H1 (cell line): Measurements from ENCODE around the gene RTEL1. TPM values are rescaled to one million over a fixed set of nuclear protein-coding genes. Genes with fewer than 3 reads are reported as not detected.

Experiments used
- HDAC6 ChIP-seq: IDR thresholded peaks from one replicate; pipeline ENCODE4 v1.7.1; 2012; ENCODE audit warnings: low read depth, mild to moderate bottlenecking, inconsistent platforms, low read length, moderate library complexity
- JUND ChIP-seq: IDR thresholded peaks from 2 replicates; pipeline ENCODE4 v1.6.1; 2011; ENCODE audit warnings: mild to moderate bottlenecking, improper control_type of control experiment, low read length
- RBBP5 ChIP-seq: IDR thresholded peaks from 2 replicates; pipeline ENCODE4 v1.7.1; 2012; ENCODE audit warnings: low read depth, mild to moderate bottlenecking, inconsistent platforms, low read length, moderate library complexity, borderline replicate concordance
- SAP30 ChIP-seq: fragments of 300-600 bp; sonication (generic); IDR thresholded peaks from 2 replicates; pipeline ENCODE4 v1.7.1; 2012; ENCODE audit warnings: low read length, moderate library complexity, mild to moderate bottlenecking, inconsistent platforms; ENCODE audit not compliant: insufficient read depth, insufficient replicate concordance
- TAF7 ChIP-seq: optimal IDR thresholded peaks from 2 replicates; pipeline ENCODE3; 2011; ENCODE audit warnings: low read depth, mild to moderate bottlenecking, inconsistent platforms, low read length, moderate library complexity, borderline replicate concordance
- polyA plus RNA-seq, 7 experiments: library from polyadenylated mRNA; depleted of rRNA in 3 of 7; stranded (reverse) in 5 of 7; unstranded in 2 of 7; fragments of >200 nt in 5 of 7; fragments of 200-250 nt in 2 of 7; gene quantifications; 1 replicate in 5 of 7; 2 replicates in 1 of 7; 4 replicates in 1 of 7; pipeline versions ENCODE4 v1.2.1 to v1.2.3, GENCODE V29; 2011 to 2013; ENCODE audit warnings: missing spikeins in 2 of 7, mixed read lengths in 2 of 7
- total RNA-seq: library from RNA; stranded (reverse); fragmentation: NEBNext Ultra II Directional; extraction: Animal tissue kit (Norgen Biotek cat#: 25700); gene quantifications from 2 replicates; pipeline ENCODE4 v1.2.1, GENCODE V29; 2021
- TF ChIP-seq, protein P1 (sequence below): fragments of 300-600 bp; sonication (generic); IDR thresholded peaks from 2 replicates; pipeline ENCODE4 v1.7.1; 2012; ENCODE audit warnings: low read length, moderate library complexity, mild to moderate bottlenecking, inconsistent platforms; ENCODE audit not compliant: insufficient replicate concordance
- TF ChIP-seq, protein P2 (sequence below): IDR thresholded peaks from 2 replicates; pipeline ENCODE4 v1.6.1; 2012; ENCODE audit warnings: inconsistent platforms

Gene RTEL1
- total and polyA plus RNA-seq, 2 of the 8 experiments (the other 6 are each of a cell fraction or from before 2014, with no cell fraction given) = 16.2 to 37.1 TPM

DNA sequence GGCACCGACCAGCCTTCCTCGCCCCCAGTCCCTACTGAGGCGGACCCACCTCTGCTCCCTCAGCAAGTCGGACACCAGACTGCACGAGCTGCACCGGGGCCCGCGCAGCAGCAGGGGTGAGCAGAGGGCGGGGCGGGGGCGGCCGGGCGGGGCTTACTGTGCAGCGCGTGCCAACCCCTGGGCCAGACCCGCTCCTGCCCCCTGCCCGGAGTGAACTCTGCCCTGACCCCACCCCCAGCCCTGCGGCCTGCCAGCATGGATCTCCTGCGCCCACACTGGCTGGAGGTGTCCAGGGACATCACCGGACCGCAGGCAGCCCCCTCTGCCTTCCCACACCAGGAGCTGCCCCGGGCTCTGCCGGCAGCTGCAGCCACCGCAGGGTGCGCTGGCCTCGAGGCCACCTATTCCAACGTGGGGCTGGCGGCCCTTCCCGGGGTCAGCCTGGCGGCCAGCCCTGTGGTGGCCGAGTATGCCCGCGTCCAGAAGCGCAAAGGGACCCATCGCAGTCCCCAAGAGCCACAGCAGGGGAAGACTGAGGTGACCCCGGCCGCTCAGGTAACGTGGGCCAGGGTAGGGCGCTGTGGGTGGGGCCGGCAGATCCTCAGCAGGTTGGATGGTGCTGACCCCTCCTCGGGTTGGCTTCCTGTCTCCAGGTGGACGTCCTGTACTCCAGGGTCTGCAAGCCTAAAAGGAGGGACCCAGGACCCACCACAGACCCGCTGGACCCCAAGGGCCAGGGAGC lies 80.0 kb downstream of the RTEL1 start (continued):
- TF ChIP-seq RBBP5 = 0 out of 2 replicates have a peak, but pooled peaks have one; percentile 1
- no peak for TF ChIP-seq TAF7
- TF ChIP-seq HDAC6 = no peak
- no peak for TF ChIP-seq SAP30
- TF ChIP-seq, protein P1, sequence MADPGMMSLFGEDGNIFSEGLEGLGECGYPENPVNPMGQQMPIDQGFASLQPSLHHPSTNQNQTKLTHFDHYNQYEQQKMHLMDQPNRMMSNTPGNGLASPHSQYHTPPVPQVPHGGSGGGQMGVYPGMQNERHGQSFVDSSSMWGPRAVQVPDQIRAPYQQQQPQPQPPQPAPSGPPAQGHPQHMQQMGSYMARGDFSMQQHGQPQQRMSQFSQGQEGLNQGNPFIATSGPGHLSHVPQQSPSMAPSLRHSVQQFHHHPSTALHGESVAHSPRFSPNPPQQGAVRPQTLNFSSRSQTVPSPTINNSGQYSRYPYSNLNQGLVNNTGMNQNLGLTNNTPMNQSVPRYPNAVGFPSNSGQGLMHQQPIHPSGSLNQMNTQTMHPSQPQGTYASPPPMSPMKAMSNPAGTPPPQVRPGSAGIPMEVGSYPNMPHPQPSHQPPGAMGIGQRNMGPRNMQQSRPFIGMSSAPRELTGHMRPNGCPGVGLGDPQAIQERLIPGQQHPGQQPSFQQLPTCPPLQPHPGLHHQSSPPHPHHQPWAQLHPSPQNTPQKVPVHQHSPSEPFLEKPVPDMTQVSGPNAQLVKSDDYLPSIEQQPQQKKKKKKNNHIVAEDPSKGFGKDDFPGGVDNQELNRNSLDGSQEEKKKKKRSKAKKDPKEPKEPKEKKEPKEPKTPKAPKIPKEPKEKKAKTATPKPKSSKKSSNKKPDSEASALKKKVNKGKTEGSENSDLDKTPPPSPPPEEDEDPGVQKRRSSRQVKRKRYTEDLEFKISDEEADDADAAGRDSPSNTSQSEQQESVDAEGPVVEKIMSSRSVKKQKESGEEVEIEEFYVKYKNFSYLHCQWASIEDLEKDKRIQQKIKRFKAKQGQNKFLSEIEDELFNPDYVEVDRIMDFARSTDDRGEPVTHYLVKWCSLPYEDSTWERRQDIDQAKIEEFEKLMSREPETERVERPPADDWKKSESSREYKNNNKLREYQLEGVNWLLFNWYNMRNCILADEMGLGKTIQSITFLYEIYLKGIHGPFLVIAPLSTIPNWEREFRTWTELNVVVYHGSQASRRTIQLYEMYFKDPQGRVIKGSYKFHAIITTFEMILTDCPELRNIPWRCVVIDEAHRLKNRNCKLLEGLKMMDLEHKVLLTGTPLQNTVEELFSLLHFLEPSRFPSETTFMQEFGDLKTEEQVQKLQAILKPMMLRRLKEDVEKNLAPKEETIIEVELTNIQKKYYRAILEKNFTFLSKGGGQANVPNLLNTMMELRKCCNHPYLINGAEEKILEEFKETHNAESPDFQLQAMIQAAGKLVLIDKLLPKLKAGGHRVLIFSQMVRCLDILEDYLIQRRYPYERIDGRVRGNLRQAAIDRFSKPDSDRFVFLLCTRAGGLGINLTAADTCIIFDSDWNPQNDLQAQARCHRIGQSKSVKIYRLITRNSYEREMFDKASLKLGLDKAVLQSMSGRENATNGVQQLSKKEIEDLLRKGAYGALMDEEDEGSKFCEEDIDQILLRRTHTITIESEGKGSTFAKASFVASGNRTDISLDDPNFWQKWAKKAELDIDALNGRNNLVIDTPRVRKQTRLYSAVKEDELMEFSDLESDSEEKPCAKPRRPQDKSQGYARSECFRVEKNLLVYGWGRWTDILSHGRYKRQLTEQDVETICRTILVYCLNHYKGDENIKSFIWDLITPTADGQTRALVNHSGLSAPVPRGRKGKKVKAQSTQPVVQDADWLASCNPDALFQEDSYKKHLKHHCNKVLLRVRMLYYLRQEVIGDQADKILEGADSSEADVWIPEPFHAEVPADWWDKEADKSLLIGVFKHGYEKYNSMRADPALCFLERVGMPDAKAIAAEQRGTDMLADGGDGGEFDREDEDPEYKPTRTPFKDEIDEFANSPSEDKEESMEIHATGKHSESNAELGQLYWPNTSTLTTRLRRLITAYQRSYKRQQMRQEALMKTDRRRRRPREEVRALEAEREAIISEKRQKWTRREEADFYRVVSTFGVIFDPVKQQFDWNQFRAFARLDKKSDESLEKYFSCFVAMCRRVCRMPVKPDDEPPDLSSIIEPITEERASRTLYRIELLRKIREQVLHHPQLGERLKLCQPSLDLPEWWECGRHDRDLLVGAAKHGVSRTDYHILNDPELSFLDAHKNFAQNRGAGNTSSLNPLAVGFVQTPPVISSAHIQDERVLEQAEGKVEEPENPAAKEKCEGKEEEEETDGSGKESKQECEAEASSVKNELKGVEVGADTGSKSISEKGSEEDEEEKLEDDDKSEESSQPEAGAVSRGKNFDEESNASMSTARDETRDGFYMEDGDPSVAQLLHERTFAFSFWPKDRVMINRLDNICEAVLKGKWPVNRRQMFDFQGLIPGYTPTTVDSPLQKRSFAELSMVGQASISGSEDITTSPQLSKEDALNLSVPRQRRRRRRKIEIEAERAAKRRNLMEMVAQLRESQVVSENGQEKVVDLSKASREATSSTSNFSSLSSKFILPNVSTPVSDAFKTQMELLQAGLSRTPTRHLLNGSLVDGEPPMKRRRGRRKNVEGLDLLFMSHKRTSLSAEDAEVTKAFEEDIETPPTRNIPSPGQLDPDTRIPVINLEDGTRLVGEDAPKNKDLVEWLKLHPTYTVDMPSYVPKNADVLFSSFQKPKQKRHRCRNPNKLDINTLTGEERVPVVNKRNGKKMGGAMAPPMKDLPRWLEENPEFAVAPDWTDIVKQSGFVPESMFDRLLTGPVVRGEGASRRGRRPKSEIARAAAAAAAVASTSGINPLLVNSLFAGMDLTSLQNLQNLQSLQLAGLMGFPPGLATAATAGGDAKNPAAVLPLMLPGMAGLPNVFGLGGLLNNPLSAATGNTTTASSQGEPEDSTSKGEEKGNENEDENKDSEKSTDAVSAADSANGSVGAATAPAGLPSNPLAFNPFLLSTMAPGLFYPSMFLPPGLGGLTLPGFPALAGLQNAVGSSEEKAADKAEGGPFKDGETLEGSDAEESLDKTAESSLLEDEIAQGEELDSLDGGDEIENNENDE = no peak
- TF ChIP-seq JUND = no peak
- TF ChIP-seq, protein P2, sequence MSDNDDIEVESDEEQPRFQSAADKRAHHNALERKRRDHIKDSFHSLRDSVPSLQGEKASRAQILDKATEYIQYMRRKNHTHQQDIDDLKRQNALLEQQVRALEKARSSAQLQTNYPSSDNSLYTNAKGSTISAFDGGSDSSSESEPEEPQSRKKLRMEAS = no peak
